Osteoblast (primary cell): ENCODE measurements around the gene DRP2. TPM values are rescaled to one million over a fixed set of nuclear protein-coding genes. Genes with fewer than 3 reads are reported as not detected.

Experiments used
- DNase-seq: peaks from one replicate; pipeline ENCODE4 v3.0.0; 2011; ENCODE audit warnings: low spot score, mixed read lengths; ENCODE audit not compliant: insufficient read length; ENCODE audit errors: missing footprints
- H2AFZ ChIP-seq: 2 replicates; pipeline ENCODE4 v1.6.0; 2011; ENCODE audit warnings: mild to moderate bottlenecking, low read length
- H3K27ac ChIP-seq: 2 replicates; pipeline ENCODE4 v1.5.1; 2011; ENCODE audit warnings: mild to moderate bottlenecking, low read depth, low read length, moderate library complexity
- H3K27me3 ChIP-seq: 2 replicates; pipeline ENCODE4 v1.6.0; 2012; ENCODE audit warnings: mild to moderate bottlenecking, control low read depth, inconsistent platforms, low read length, moderate library complexity; ENCODE audit not compliant: insufficient read depth
- H3K36me3 ChIP-seq: 2 replicates; pipeline ENCODE4 v1.5.1; 2011; ENCODE audit warnings: mild to moderate bottlenecking, low read length, control low read depth, moderate library complexity; ENCODE audit not compliant: insufficient read depth
- H3K4me1 ChIP-seq: 2 replicates; pipeline ENCODE4 v1.5.1; 2011; ENCODE audit warnings: mild to moderate bottlenecking, low read length, control low read depth, moderate library complexity; ENCODE audit not compliant: insufficient read depth
- H3K4me2 ChIP-seq: 2 replicates; pipeline ENCODE4 v1.6.0; 2011; ENCODE audit warnings: mild to moderate bottlenecking, low read length; ENCODE audit not compliant: insufficient read depth
- H3K4me3 ChIP-seq: fragments of 200-600 bp; sonication (generic); 3 replicates; pipeline ENCODE4 v1.5.1; 2012; ENCODE audit warnings: mild to moderate bottlenecking, low read length, inconsistent platforms; ENCODE audit not compliant: insufficient read depth
- H3K79me2 ChIP-seq: 2 replicates; pipeline ENCODE4 v1.6.0; 2012; ENCODE audit warnings: mild to moderate bottlenecking, low read length, control low read depth, inconsistent platforms; ENCODE audit not compliant: insufficient read depth
- H3K9me3 ChIP-seq: 2 replicates; pipeline ENCODE4 v1.5.1; 2011; ENCODE audit warnings: low read depth, low read length, control low read depth
- H4K20me1 ChIP-seq: 2 replicates; pipeline ENCODE4 v1.6.0; 2012; ENCODE audit warnings: mild to moderate bottlenecking, low read length, control low read depth; ENCODE audit not compliant: insufficient read depth
- CTCF ChIP-seq: IDR thresholded peaks from 2 replicates; pipeline ENCODE4 v1.5.1; 2011; ENCODE audit warnings: mild to moderate bottlenecking, low read depth, low read length, moderate library complexity; ENCODE audit errors: extremely low read depth
- total RNA-seq: library from RNA; depleted of rRNA; stranded (reverse); fragments of >200 nt; gene quantifications from 2 replicates; pipeline ENCODE4 v1.2.3, GENCODE V29; 2012

Gene DRP2
- total RNA-seq, 1 donor, result 0.72 TPM

GRCh38 chrX:101274198-101274597 lies 54.6 kb downstream of the DRP2 start:
- Histone ChIP-seq H3K36me3 (no peaks in the 10 kb centered on the region), H3K27ac (no peak overlapping the region), H4K20me1 (no peaks in the 10 kb centered on the region), H3K4me2 (no peak overlapping the region), H3K27me3 (peaks cover 2% of the 10 kb centered on the region), H3K79me2 (no peaks in the 10 kb centered on the region), H2AFZ (no peak overlapping the region), H3K9me3 (no peaks in the 10 kb centered on the region), H3K4me3 (no peak overlapping the region), H3K4me1 (no peaks in the 10 kb centered on the region)
- TF ChIP-seq CTCF, result no peak
- DNase-seq, result no peak

- H3K9me3 ChIP-seq, result no peaks in the 10 kb centered on the region
- no peaks in the 10 kb centered on the region for H3K79me2 ChIP-seq
- H3K36me3 ChIP-seq, result no peaks in the 10 kb centered on the region
- no peak overlapping the region for H3K4me3 ChIP-seq
- DNase-seq, result no peak
- H3K27me3 ChIP-seq, result peaks cover 2% of the 10 kb centered on the region
- no peak overlapping the region for H3K27ac ChIP-seq
- H3K4me1 ChIP-seq, result no peaks in the 10 kb centered on the region
- TF ChIP-seq CTCF, result no peak
- no peak overlapping the region for H2AFZ ChIP-seq
- no peaks in the 10 kb centered on the region for H4K20me1 ChIP-seq
- H3K4me2 ChIP-seq, result no peak overlapping the region
Observed at GRCh38 chrX:101276238-101276637, 56.7 kb downstream of the DRP2 start.

GRCh38 chrX:101287402-101287801 lies 67.8 kb downstream of the DRP2 start:
- H3K79me2 ChIP-seq, result no peaks in the 10 kb centered on the region

More at GRCh38 chrX:101287402-101287801, 67.8 kb downstream of the DRP2 start:
- TF ChIP-seq CTCF, result peak; percentile 69
- H3K9me3 ChIP-seq, result no peaks in the 10 kb centered on the region
- H2AFZ ChIP-seq, result no peak overlapping the region
- H3K4me3 ChIP-seq, result no peak overlapping the region
- peak; percentile 82 for DNase-seq
- no peak overlapping the region for H3K27ac ChIP-seq
- H3K36me3 ChIP-seq, result no peaks in the 10 kb centered on the region
- no peaks in the 10 kb centered on the region for H3K4me1 ChIP-seq
- no peaks in the 10 kb centered on the region for H4K20me1 ChIP-seq
- H3K27me3 ChIP-seq, result no peaks in the 10 kb centered on the region
- no peak overlapping the region for H3K4me2 ChIP-seq
